Kidney epithelial cell (primary cell): ENCODE data around the gene RETREG1. TPM values are rescaled to one million over a fixed set of nuclear protein-coding genes. Genes with fewer than 3 reads are reported as not detected.
A peak's percentile ranks its signal among the peaks of the same experiment; 100 is the strongest.

Source experiments
- DNase-seq: peaks from one replicate; pipeline ENCODE4 v3.0.0-alpha.2; 2010; ENCODE audit warnings: low read depth
- H3K27me3 ChIP-seq: 2 replicates; pipeline ENCODE4 v1.6.0; 2011; ENCODE audit warnings: low read length; ENCODE audit not compliant: control insufficient read depth, insufficient read depth
- H3K36me3 ChIP-seq: 2 replicates; pipeline ENCODE4 v1.5.1; 2011; ENCODE audit warnings: low read length; ENCODE audit not compliant: control insufficient read depth, insufficient read depth
- H3K4me3 ChIP-seq: 2 replicates; pipeline ENCODE4 v1.5.1; 2011; ENCODE audit warnings: low read depth, mild to moderate bottlenecking, control low read depth, low read length
- CTCF ChIP-seq: IDR thresholded peaks from 2 replicates; pipeline ENCODE4 v1.5.1; 2011; ENCODE audit warnings: mild to moderate bottlenecking, moderate library complexity, low read length, control low read depth, inconsistent platforms; ENCODE audit not compliant: insufficient read depth, poor library complexity, severe bottlenecking
- total RNA-seq: library from RNA; depleted of rRNA; stranded (reverse); fragments of >200 nt; gene quantifications from 2 replicates; pipeline ENCODE4 v1.2.3, GENCODE V29; 2015

Gene RETREG1
- total RNA-seq, 1 donor from 2014 or later = 14.8 TPM

- Histone ChIP-seq H3K36me3 (no peaks in the 10 kb centered on the region), H3K27me3 (no peaks in the 10 kb centered on the region), H3K4me3 (no peak overlapping the region)
- TF ChIP-seq CTCF = no peak
- no peak for DNase-seq
Observed at GRCh38 chr5:16597946-16598694, 18.7 kb downstream of the RETREG1 start.

GRCh38 chr5:16596581-16596940 lies 20.2 kb downstream of the RETREG1 start:
- Histone ChIP-seq H3K27me3 (no peaks in the 10 kb centered on the region), H3K36me3 (no peaks in the 10 kb centered on the region), H3K4me3 (no peak overlapping the region)
- no peak for TF ChIP-seq CTCF
- DNase-seq = no peak

GRCh38 chr5:16595881-16596580 lies 20.8 kb downstream of the RETREG1 start:
- Histone ChIP-seq H3K36me3 (no peaks in the 10 kb centered on the region), H3K4me3 (no peak overlapping the region), H3K27me3 (no peaks in the 10 kb centered on the region)
- no peak for DNase-seq
- no peak for TF ChIP-seq CTCF

- no peak for TF ChIP-seq CTCF
- no peaks in the 10 kb centered on the region for H3K36me3 ChIP-seq
- H3K27me3 ChIP-seq = no peaks in the 10 kb centered on the region
- no peak for DNase-seq
- no peak overlapping the region for H3K4me3 ChIP-seq
Observed at GRCh38 chr5:16593628-16594027, 23.2 kb downstream of the RETREG1 start.

GRCh38 chr5:16593013-16593412 lies 23.8 kb downstream of the RETREG1 start:
- no peak for TF ChIP-seq CTCF
- Histone ChIP-seq H3K4me3 (no peak overlapping the region), H3K36me3 (no peaks in the 10 kb centered on the region), H3K27me3 (no peaks in the 10 kb centered on the region)
- peak; percentile 49 for DNase-seq
